Liver (tissue), 9 donors: ENCODE measurements around the gene PLB1. TPM values are rescaled to one million over a fixed set of nuclear protein-coding genes. Genes with fewer than 3 reads are reported as not detected.

ENCODE experiments used
- DNase-seq: peaks from one replicate; pipeline ENCODE4 v3.0.0-alpha.2; 2017; ENCODE audit warnings: low spot score
- H3K27ac ChIP-seq, 2 donors: one replicate each; pipeline ENCODE4 v1.7.0; 2013; ENCODE audit warnings: inconsistent platforms in 2 of 2, low read length in 2 of 2, control low read depth in 1 of 2, low read depth in 1 of 2, mild to moderate bottlenecking in 1 of 2
- H3K27me3 ChIP-seq, 4 donors: one replicate each; pipeline versions ENCODE4 v1.6.1 to v1.7.0; 2013; ENCODE audit warnings: low read length in 3 of 4, inconsistent platforms in 1 of 4, mild to moderate bottlenecking in 1 of 4, moderate library complexity in 1 of 4; ENCODE audit not compliant: control insufficient read depth in 4 of 4, insufficient read depth in 4 of 4
- H3K36me3 ChIP-seq, 4 donors: one replicate each; pipeline versions ENCODE4 v1.6.1 to v1.7.0; 2013; ENCODE audit warnings: low read length in 3 of 4, mild to moderate bottlenecking in 3 of 4, low read depth in 1 of 4, moderate library complexity in 1 of 4; ENCODE audit not compliant: control insufficient read depth in 4 of 4, insufficient read depth in 3 of 4
- H3K4me1 ChIP-seq, 4 donors: one replicate each; pipeline versions ENCODE4 v1.6.1 to v1.7.0; 2013; ENCODE audit warnings: low read length in 3 of 4, mild to moderate bottlenecking in 3 of 4, moderate library complexity in 1 of 4; ENCODE audit not compliant: control insufficient read depth in 4 of 4, insufficient read depth in 4 of 4
- H3K4me3 ChIP-seq, 3 donors: one replicate each; pipeline versions ENCODE4 v1.6.1 to v1.7.0; 2013; ENCODE audit warnings: low read length in 3 of 3, control low read depth in 1 of 3, low read depth in 1 of 3, mild to moderate bottlenecking in 1 of 3
- H3K9ac ChIP-seq, 2 donors: one replicate each; pipeline ENCODE4 v1.7.0; 2013; ENCODE audit warnings: low read length in 2 of 2, mild to moderate bottlenecking in 2 of 2, moderate library complexity in 2 of 2, control low read depth in 1 of 2, low read depth in 1 of 2
- H3K9me3 ChIP-seq, 4 donors: one replicate each; pipeline versions ENCODE4 v1.6.1 to v1.7.0; 2013; ENCODE audit warnings: low read length in 3 of 4; ENCODE audit not compliant: control insufficient read depth in 4 of 4
- ATF3 ChIP-seq: IDR thresholded peaks from 2 replicates; pipeline ENCODE4 v1.6.1; 2016; ENCODE audit warnings: antibody characterized with exemption
- CTCF ChIP-seq: fragments of 150-350 bp; IDR thresholded peaks from 2 replicates; pipeline ENCODE4 v1.5.1; 2017; ENCODE audit warnings: improper control_type of control experiment, low read depth, low read length; ENCODE audit not compliant: missing input control
- FOXA1 ChIP-seq: IDR thresholded peaks from 2 replicates; pipeline ENCODE4 v1.6.1; 2016; ENCODE audit warnings: antibody characterized with exemption
- GABPA ChIP-seq, 2 donors: IDR thresholded peaks in 1 of 2; conservative IDR thresholded peaks in 1 of 2; 2 replicates each; pipeline ENCODE4 v1.6.1; 2016; ENCODE audit warnings: antibody characterized with exemption in 2 of 2, mild to moderate bottlenecking in 1 of 2, moderate library complexity in 1 of 2
- HNF4A ChIP-seq, 2 donors: conservative IDR thresholded peaks; 2 replicates each; pipeline ENCODE4 v1.6.1; 2016; ENCODE audit warnings: antibody characterized with exemption in 2 of 2, mild to moderate bottlenecking in 2 of 2
- HNF4G ChIP-seq: IDR thresholded peaks from 2 replicates; pipeline ENCODE4 v1.6.1; 2016; ENCODE audit warnings: antibody characterized with exemption
- JUND ChIP-seq, 2 donors: IDR thresholded peaks; 2 replicates each; pipeline ENCODE4 v1.6.1; 2016; ENCODE audit warnings: antibody characterized with exemption in 2 of 2
- MAX ChIP-seq: IDR thresholded peaks from 2 replicates; pipeline ENCODE4 v1.6.1; 2016; ENCODE audit warnings: antibody characterized with exemption
- REST ChIP-seq: IDR thresholded peaks from 2 replicates; pipeline ENCODE4 v1.6.1; 2016; ENCODE audit warnings: antibody characterized with exemption, mild to moderate bottlenecking
- RXRA ChIP-seq, 2 donors: IDR thresholded peaks; 2 replicates each; pipeline ENCODE4 v1.6.1; 2017 to 2018; ENCODE audit warnings: antibody characterized with exemption in 2 of 2, mild to moderate bottlenecking in 1 of 2
- TAF1 ChIP-seq: conservative IDR thresholded peaks from 2 replicates; pipeline ENCODE4 v1.6.1; 2016; ENCODE audit warnings: antibody characterized with exemption, mild to moderate bottlenecking
- YY1 ChIP-seq: IDR thresholded peaks from 2 replicates; pipeline ENCODE4 v1.6.1; 2016; ENCODE audit warnings: antibody characterized with exemption, mild to moderate bottlenecking
- ZBTB33 ChIP-seq: IDR thresholded peaks from 2 replicates; pipeline ENCODE4 v1.6.1; 2016; ENCODE audit warnings: antibody characterized with exemption
- WGBS: extraction: QIAGEN DNeasy Blood & Tissue Kit; methylation state at CpG from one replicate; pipeline ENCODE4 v1.1.7; 2013; 5-methylcytosine and 5-hydroxymethylcytosine counted together
- polyA plus RNA-seq, 2 donors: library from polyadenylated mRNA; stranded (reverse) in 1 of 2; unstranded in 1 of 2; fragments of 200-250 nt in 1 of 2; fragments of >200 nt in 1 of 2; fragmentation: Nextera tagmentation in 1 of 2; extraction: Ambion mirVana in 1 of 2; gene quantifications; one replicate each; pipeline versions ENCODE4 v1.2.1 to v1.2.3, GENCODE V29; 2013 to 2015
- total RNA-seq, 2 donors: library from RNA; depleted of rRNA; stranded (reverse); fragments of >200 nt; gene quantifications; one replicate each; pipeline ENCODE4 v1.2.3, GENCODE V29; 2014
- donor health status: healthy.
- donor health status: healthy.
- donor health status: healthy.
- donor health status: healthy.
- donor health status: healthy.

PLB1 gene
- total and polyA plus RNA-seq, 4 donors: 0.58 to 4.5 (median 1.6) TPM

- WGBS: 67% methylated on average over 4 of the region's 4 CpGs
- Histone ChIP-seq H3K9ac (no peak overlapping the region), H3K36me3 (no peaks in the 10 kb centered on the region), H3K4me1 (no peaks in the 10 kb centered on the region), H3K27me3 (no peaks in the 10 kb centered on the region), H3K4me3 (no peak overlapping the region), H3K27ac (no peak overlapping the region), H3K9me3 (no peaks in the 10 kb centered on the region)
- no peak for DNase-seq
- TF ChIP-seq GABPA (IDR thresholded peaks at IDR 0.05 in 1 of 2, conservative IDR thresholded peaks at IDR 0.05 in 1 of 2) (no peak), FOXA1 (no peak), MAX (no peak), TAF1 (no peak), RXRA (IDR thresholded peaks at IDR 0.05) (no peak), YY1 (no peak), HNF4G (no peak)
Observed at GRCh38 chr2:28469947-28470535, 25.8 kb upstream of the PLB1 start.

GRCh38 chr2:28470759-28471158, 25.1 kb upstream of the PLB1 start:
- 89% methylated on average over 4 of the region's 4 CpGs for WGBS
- no peak overlapping the region for H3K27ac ChIP-seq
- no peak for DNase-seq

More at GRCh38 chr2:28470759-28471158, 25.1 kb upstream of the PLB1 start:
- no peaks in the 10 kb centered on the region for H3K36me3 ChIP-seq
- TF ChIP-seq FOXA1: no peak
- no peak for TF ChIP-seq HNF4A (conservative IDR thresholded peaks at IDR 0.05)
- no peak for TF ChIP-seq JUND (IDR thresholded peaks at IDR 0.05)
- no peak for TF ChIP-seq ATF3
- TF ChIP-seq REST: no peak
- TF ChIP-seq ZBTB33: no peak
- TF ChIP-seq CTCF: no peak
- H3K9me3 ChIP-seq: no peaks in the 10 kb centered on the region
- H3K4me3 ChIP-seq: no peak overlapping the region
- H3K27me3 ChIP-seq: no peaks in the 10 kb centered on the region
- H3K4me1 ChIP-seq: no peaks in the 10 kb centered on the region
- H3K9ac ChIP-seq: no peak overlapping the region
